HL-60 (cell line): ENCODE measurements around the gene DNAJB6.

Source experiments
- GABPA ChIP-seq: IDR thresholded peaks from 2 replicates; pipeline ENCODE4 v1.6.1; 2012; ENCODE audit warnings: low read depth
- POLR2AphosphoS5 ChIP-seq: IDR thresholded peaks from 2 replicates; pipeline ENCODE4 v1.6.1; 2012; ENCODE audit warnings: low read depth
- TF ChIP-seq, protein P1 (sequence below): IDR thresholded peaks from one replicate; pipeline ENCODE4 v1.5.1; 2011; ENCODE audit warnings: low read length, control low read depth, inconsistent platforms; ENCODE audit not compliant: insufficient read depth

DNA sequence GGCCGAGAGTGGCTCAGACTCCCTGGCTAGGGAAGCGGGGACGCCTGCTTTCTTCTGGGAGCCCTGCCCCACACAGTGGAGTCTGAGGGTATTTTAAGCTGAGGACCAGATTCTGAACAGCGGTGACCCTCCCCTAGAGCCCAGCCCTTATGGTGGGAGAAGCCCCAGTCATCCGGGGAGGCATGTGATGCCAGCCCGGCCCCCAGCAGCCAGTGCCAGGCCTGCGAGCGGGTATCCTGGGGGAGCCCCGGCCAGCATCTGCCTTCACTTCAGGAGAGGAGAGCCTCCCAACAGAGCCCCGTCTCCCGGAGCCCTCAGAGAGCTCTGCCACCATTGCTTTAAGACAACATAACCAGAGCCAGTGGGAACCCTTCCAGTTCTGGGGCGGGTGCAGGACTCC, 41.5 kb upstream of the DNAJB6 start:
- TF ChIP-seq, protein P1, sequence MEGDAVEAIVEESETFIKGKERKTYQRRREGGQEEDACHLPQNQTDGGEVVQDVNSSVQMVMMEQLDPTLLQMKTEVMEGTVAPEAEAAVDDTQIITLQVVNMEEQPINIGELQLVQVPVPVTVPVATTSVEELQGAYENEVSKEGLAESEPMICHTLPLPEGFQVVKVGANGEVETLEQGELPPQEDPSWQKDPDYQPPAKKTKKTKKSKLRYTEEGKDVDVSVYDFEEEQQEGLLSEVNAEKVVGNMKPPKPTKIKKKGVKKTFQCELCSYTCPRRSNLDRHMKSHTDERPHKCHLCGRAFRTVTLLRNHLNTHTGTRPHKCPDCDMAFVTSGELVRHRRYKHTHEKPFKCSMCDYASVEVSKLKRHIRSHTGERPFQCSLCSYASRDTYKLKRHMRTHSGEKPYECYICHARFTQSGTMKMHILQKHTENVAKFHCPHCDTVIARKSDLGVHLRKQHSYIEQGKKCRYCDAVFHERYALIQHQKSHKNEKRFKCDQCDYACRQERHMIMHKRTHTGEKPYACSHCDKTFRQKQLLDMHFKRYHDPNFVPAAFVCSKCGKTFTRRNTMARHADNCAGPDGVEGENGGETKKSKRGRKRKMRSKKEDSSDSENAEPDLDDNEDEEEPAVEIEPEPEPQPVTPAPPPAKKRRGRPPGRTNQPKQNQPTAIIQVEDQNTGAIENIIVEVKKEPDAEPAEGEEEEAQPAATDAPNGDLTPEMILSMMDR, result no peak
- TF ChIP-seq POLR2AphosphoS5, result no peak
- no peak for TF ChIP-seq GABPA
